ENCODE data around the gene DNLZ.

The DNLZ gene

GRCh38 chr9:136335296-136336155 is 28.0 kb downstream of the DNLZ start:
- no peak for TF ChIP-seq MYC (IDR thresholded peaks at IDR 0.05; ENCODE audit: low read depth, low read length)
- no peak for TF ChIP-seq CTCF (IDR thresholded peaks at IDR 0.05; ENCODE audit: low read depth, low read length)
- TF ChIP-seq MAX (IDR thresholded peaks at IDR 0.05; ENCODE audit: low read depth, low read length), result no peak
- TF ChIP-seq POLR2A (IDR thresholded peaks at IDR 0.05; ENCODE audit: extremely low read depth, insufficient read length), result no peak
- DNase-seq (ENCODE audit: low read depth), result no peak
- H3K4me3 ChIP-seq (ENCODE audit: low read depth, low read length), result no peak overlapping the region

GRCh38 chr9:136334541-136334940 is 29.0 kb downstream of the DNLZ start:
- no peak for DNase-seq (ENCODE audit: low read depth)
- H3K4me3 ChIP-seq (ENCODE audit: low read depth, low read length), result no peak overlapping the region
- TF ChIP-seq POLR2A (IDR thresholded peaks at IDR 0.05; ENCODE audit: extremely low read depth, insufficient read length) (no peak), MAX (IDR thresholded peaks at IDR 0.05; ENCODE audit: low read depth, low read length) (no peak), MYC (IDR thresholded peaks at IDR 0.05; ENCODE audit: low read depth, low read length) (no peak), CTCF (IDR thresholded peaks at IDR 0.05; ENCODE audit: low read depth, low read length) (no peak)

- H3K4me3 ChIP-seq (ENCODE audit: low read depth, low read length), result no peak overlapping the region
- TF ChIP-seq POLR2A (IDR thresholded peaks at IDR 0.05; ENCODE audit: extremely low read depth, insufficient read length) (no peak), MYC (IDR thresholded peaks at IDR 0.05; ENCODE audit: low read depth, low read length) (no peak), CTCF (IDR thresholded peaks at IDR 0.05; ENCODE audit: low read depth, low read length) (no peak), MAX (IDR thresholded peaks at IDR 0.05; ENCODE audit: low read depth, low read length) (no peak)
- no peak for DNase-seq (ENCODE audit: low read depth)
These were observed 30.1 kb downstream of the DNLZ start for GRCh38 chr9:136333486-136333885.

GRCh38 chr9:136333045-136333444 is 30.5 kb downstream of the DNLZ start:
- TF ChIP-seq MYC (IDR thresholded peaks at IDR 0.05; ENCODE audit: low read depth, low read length) (no peak), POLR2A (IDR thresholded peaks at IDR 0.05; ENCODE audit: extremely low read depth, insufficient read length) (no peak)
- no peak for DNase-seq (ENCODE audit: low read depth)

GRCh38 chr9:136332482-136332983 is 31.0 kb downstream of the DNLZ start:
- TF ChIP-seq CTCF (IDR thresholded peaks at IDR 0.05; ENCODE audit: low read depth, low read length), result no peak
- no peak for TF ChIP-seq MAX (IDR thresholded peaks at IDR 0.05; ENCODE audit: low read depth, low read length)
- TF ChIP-seq POLR2A (IDR thresholded peaks at IDR 0.05; ENCODE audit: extremely low read depth, insufficient read length), result no peak
- no peak for TF ChIP-seq MYC (IDR thresholded peaks at IDR 0.05; ENCODE audit: low read depth, low read length)
- H3K4me3 ChIP-seq (ENCODE audit: low read depth, low read length), result no peak overlapping the region
- DNase-seq (ENCODE audit: low read depth), result no peak

More at GRCh38 chr9:136333045-136333444, 30.5 kb downstream of the DNLZ start:
- no peak overlapping the region for H3K4me3 ChIP-seq (ENCODE audit: low read depth, low read length)
